ENCODE data around the gene CARD8.
A peak's percentile ranks its signal among the peaks of the same experiment; 100 is the strongest.

The CARD8 gene

GRCh38 chr19:48190885-48191284 lies 64.8 kb downstream of the CARD8 start:
- H4K91ac ChIP-seq (ENCODE audit: low read depth, low read length) = no peak overlapping the region
- DNase-seq = no peak
- H3K79me1 ChIP-seq (ENCODE audit: low read length) = no peaks in the 10 kb centered on the region
- no peak overlapping the region for H3K18ac ChIP-seq (ENCODE audit: low read length)
- no peak overlapping the region for H3K4me2 ChIP-seq (ENCODE audit: low read length)
- H3K4me3 ChIP-seq (ENCODE audit: low read depth, low read length) = no peak overlapping the region
- no peak overlapping the region for H2AK5ac ChIP-seq (ENCODE audit: low read length)
- no peak overlapping the region for H3K14ac ChIP-seq (ENCODE audit: low read length)
- H3K36me3 ChIP-seq (ENCODE audit: control insufficient read depth in 1 of 2, insufficient read depth in 2 of 2, low read length in 2 of 2) = peaks cover 0 to 2% of the 10 kb centered on the region in 2 experiments
- H2BK5ac ChIP-seq (ENCODE audit: low read depth, low read length, poor library complexity) = no peak overlapping the region
- no peak overlapping the region for H4K12ac ChIP-seq (ENCODE audit: low read depth, low read length)
- no peaks in the 10 kb centered on the region for H3K79me2 ChIP-seq (ENCODE audit: control insufficient read depth, insufficient read depth, low read length, poor library complexity)
- H3K4ac ChIP-seq (ENCODE audit: low read depth, low read length) = no peak overlapping the region
- no peak overlapping the region for H2BK12ac ChIP-seq (ENCODE audit: low read length)
- H2AFZ ChIP-seq (ENCODE audit: insufficient read depth, low read length, poor library complexity) = no peak overlapping the region
- no peak overlapping the region for H2BK120ac ChIP-seq (ENCODE audit: insufficient read depth, low read length, poor library complexity)
- H3K27ac ChIP-seq (ENCODE audit: low read depth, low read length) = no peak overlapping the region
- H4K8ac ChIP-seq (ENCODE audit: low read depth, low read length) = no peak overlapping the region
- no CpG with 5 or more reads among the region's 3 CpGs for WGBS (ENCODE audit: extremely low coverage, insufficient coverage, insufficient read length)
- no peaks in the 10 kb centered on the region for H3K4me1 ChIP-seq (ENCODE audit: control insufficient read depth in 1 of 2, insufficient read depth in 2 of 2, low read length in 2 of 2)
- H3K27me3 ChIP-seq (ENCODE audit: insufficient read depth, low read length) = no peaks in the 10 kb centered on the region
- H3K9ac ChIP-seq (ENCODE audit: low read length) = no peak overlapping the region
- no peak overlapping the region for H3K23ac ChIP-seq (ENCODE audit: low read length)
- H3K9me3 ChIP-seq (ENCODE audit: insufficient read depth, low read depth, low read length) = no peaks in the 10 kb centered on the region

GRCh38 chr19:48190288-48190884 lies 65.3 kb downstream of the CARD8 start:
- no peak overlapping the region for H2AFZ ChIP-seq (ENCODE audit: insufficient read depth, low read length, poor library complexity)
- H3K4me3 ChIP-seq (ENCODE audit: low read depth, low read length) = no peak overlapping the region
- H3K79me1 ChIP-seq (ENCODE audit: low read length) = no peaks in the 10 kb centered on the region
- no peak overlapping the region for H4K12ac ChIP-seq (ENCODE audit: low read depth, low read length)
- WGBS (ENCODE audit: extremely low coverage, insufficient coverage, insufficient read length) = no CpG with 5 or more reads among the region's 13 CpGs
- H3K79me2 ChIP-seq (ENCODE audit: control insufficient read depth, insufficient read depth, low read length, poor library complexity) = no peaks in the 10 kb centered on the region
- H4K8ac ChIP-seq (ENCODE audit: low read depth, low read length) = no peak overlapping the region
- peak; percentile 27 to 76 for DNase-seq
- no peak overlapping the region for H3K9ac ChIP-seq (ENCODE audit: low read length)
- H3K9me3 ChIP-seq (ENCODE audit: insufficient read depth, low read depth, low read length) = no peaks in the 10 kb centered on the region
- H3K27ac ChIP-seq (ENCODE audit: low read depth, low read length) = no peak overlapping the region
- H3K14ac ChIP-seq (ENCODE audit: low read length) = no peak overlapping the region
- H2BK5ac ChIP-seq (ENCODE audit: low read depth, low read length, poor library complexity) = no peak overlapping the region
- H2BK120ac ChIP-seq (ENCODE audit: insufficient read depth, low read length, poor library complexity) = no peak overlapping the region
- peak overlapping the region; percentile 11 for H3K4me2 ChIP-seq (ENCODE audit: low read length)
- no peak overlapping the region for H2BK12ac ChIP-seq (ENCODE audit: low read length)
- H3K18ac ChIP-seq (ENCODE audit: low read length) = no peak overlapping the region
- no peaks in the 10 kb centered on the region for H3K4me1 ChIP-seq (ENCODE audit: control insufficient read depth in 1 of 2, insufficient read depth in 2 of 2, low read length in 2 of 2)
- H3K23ac ChIP-seq (ENCODE audit: low read length) = no peak overlapping the region
- H3K4ac ChIP-seq (ENCODE audit: low read depth, low read length) = no peak overlapping the region
- H4K91ac ChIP-seq (ENCODE audit: low read depth, low read length) = no peak overlapping the region
- peaks cover 0 to 2% of the 10 kb centered on the region in 2 experiments for H3K36me3 ChIP-seq (ENCODE audit: control insufficient read depth in 1 of 2, insufficient read depth in 2 of 2, low read length in 2 of 2)
- no peak overlapping the region for H2AK5ac ChIP-seq (ENCODE audit: low read length)
- no peaks in the 10 kb centered on the region for H3K27me3 ChIP-seq (ENCODE audit: insufficient read depth, low read length)

DNA sequence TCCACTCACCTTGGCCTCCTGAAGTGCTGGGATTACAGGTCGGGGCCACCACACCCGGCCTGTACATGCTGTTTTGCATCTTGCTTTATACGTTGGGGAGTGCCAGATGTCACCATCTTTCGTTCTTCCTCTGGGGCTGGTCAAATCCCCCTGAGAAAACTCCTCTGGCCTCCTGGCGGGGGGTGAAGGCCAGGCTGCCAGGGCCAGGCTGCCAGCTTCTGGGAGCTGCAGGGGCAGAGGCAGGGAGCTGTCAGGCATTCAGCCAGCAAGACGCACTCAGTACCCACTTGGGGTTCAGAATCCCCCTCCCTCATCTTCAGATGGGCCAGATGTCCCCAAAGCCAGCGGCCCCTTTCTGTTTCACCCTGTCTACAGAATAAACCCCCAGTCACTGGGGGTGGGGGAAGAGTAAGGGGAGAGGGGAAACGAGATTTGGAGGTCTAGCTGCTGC lies 69.1 kb downstream of the CARD8 start:
- H4K8ac ChIP-seq (ENCODE audit: low read depth, low read length) = no peak overlapping the region
- H3K9me3 ChIP-seq (ENCODE audit: insufficient read depth, low read depth, low read length) = peaks cover 4% of the 10 kb centered on the region
- H3K79me2 ChIP-seq (ENCODE audit: control insufficient read depth, insufficient read depth, low read length, poor library complexity) = no peaks in the 10 kb centered on the region
- no peak overlapping the region for H2BK120ac ChIP-seq (ENCODE audit: insufficient read depth, low read length, poor library complexity)
- H3K79me1 ChIP-seq (ENCODE audit: low read length) = no peaks in the 10 kb centered on the region
- H3K36me3 ChIP-seq (ENCODE audit: control insufficient read depth in 1 of 2, insufficient read depth in 2 of 2, low read length in 2 of 2) = peaks cover 4 to 8% of the 10 kb centered on the region in 2 experiments
- no peaks in the 10 kb centered on the region for H3K27me3 ChIP-seq (ENCODE audit: insufficient read depth, low read length)
- WGBS (ENCODE audit: extremely low coverage, insufficient coverage, insufficient read length) = no CpG with 5 or more reads among the region's 8 CpGs
- H3K9ac ChIP-seq (ENCODE audit: low read length) = no peak overlapping the region
- no peak overlapping the region for H4K91ac ChIP-seq (ENCODE audit: low read depth, low read length)
- DNase-seq = no peak
- H3K4me3 ChIP-seq (ENCODE audit: low read depth, low read length) = no peak overlapping the region
- H2BK12ac ChIP-seq (ENCODE audit: low read length) = no peak overlapping the region
- H3K23ac ChIP-seq (ENCODE audit: low read length) = no peak overlapping the region
- no peak overlapping the region for H3K14ac ChIP-seq (ENCODE audit: low read length)
- no peak overlapping the region for H3K27ac ChIP-seq (ENCODE audit: low read depth, low read length)
- no peak overlapping the region for H3K4me2 ChIP-seq (ENCODE audit: low read length)
- H2BK5ac ChIP-seq (ENCODE audit: low read depth, low read length, poor library complexity) = no peak overlapping the region
- no peak overlapping the region for H4K12ac ChIP-seq (ENCODE audit: low read depth, low read length)
- no peak overlapping the region for H2AFZ ChIP-seq (ENCODE audit: insufficient read depth, low read length, poor library complexity)
- H2AK5ac ChIP-seq (ENCODE audit: low read length) = no peak overlapping the region
- H3K4me1 ChIP-seq (ENCODE audit: control insufficient read depth in 1 of 2, insufficient read depth in 2 of 2, low read length in 2 of 2) = no peaks in the 10 kb centered on the region
- no peak overlapping the region for H3K18ac ChIP-seq (ENCODE audit: low read length)
- no peak overlapping the region for H3K4ac ChIP-seq (ENCODE audit: low read depth, low read length)

DNA sequence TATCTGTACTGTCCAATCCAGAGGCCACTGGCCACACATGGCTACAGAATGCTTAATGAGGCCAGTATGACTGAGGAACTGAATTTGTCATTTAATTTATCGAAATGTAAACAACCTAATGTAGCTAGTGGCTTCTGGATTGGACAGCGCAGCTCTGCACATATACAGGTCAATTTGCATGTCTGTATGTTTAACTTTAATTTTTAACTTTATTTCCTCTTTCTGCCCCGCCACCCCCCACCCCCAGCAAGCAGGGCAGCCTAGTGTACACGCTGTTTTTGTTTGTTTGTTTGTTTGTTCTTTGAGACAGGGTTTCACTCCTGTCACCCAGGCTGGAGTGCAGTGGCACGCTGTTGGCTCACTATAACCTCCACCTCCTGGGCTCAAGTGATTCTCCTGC lies 69.7 kb downstream of the CARD8 start:
- Histone ChIP-seq H3K18ac (ENCODE audit: low read length) (no peak overlapping the region), H2AFZ (ENCODE audit: insufficient read depth, low read length, poor library complexity) (no peak overlapping the region), H2BK12ac (ENCODE audit: low read length) (no peak overlapping the region), H4K91ac (ENCODE audit: low read depth, low read length) (no peak overlapping the region), H2BK120ac (ENCODE audit: insufficient read depth, low read length, poor library complexity) (no peak overlapping the region), H3K36me3 (ENCODE audit: control insufficient read depth in 1 of 2, insufficient read depth in 2 of 2, low read length in 2 of 2) (peaks cover 4 to 9% of the 10 kb centered on the region in 2 experiments), H3K14ac (ENCODE audit: low read length) (no peak overlapping the region), H3K23ac (ENCODE audit: low read length) (no peak overlapping the region), H3K4me3 (ENCODE audit: low read depth, low read length) (no peak overlapping the region), H2BK5ac (ENCODE audit: low read depth, low read length, poor library complexity) (no peak overlapping the region), H2AK5ac (ENCODE audit: low read length) (no peak overlapping the region), H3K27me3 (ENCODE audit: insufficient read depth, low read length) (no peaks in the 10 kb centered on the region), H4K12ac (ENCODE audit: low read depth, low read length) (no peak overlapping the region), H4K8ac (ENCODE audit: low read depth, low read length) (no peak overlapping the region), H3K27ac (ENCODE audit: low read depth, low read length) (no peak overlapping the region), H3K4me2 (ENCODE audit: low read length) (no peak overlapping the region), H3K4me1 (ENCODE audit: control insufficient read depth in 1 of 2, insufficient read depth in 2 of 2, low read length in 2 of 2) (no peaks in the 10 kb centered on the region), H3K4ac (ENCODE audit: low read depth, low read length) (no peak overlapping the region), H3K79me1 (ENCODE audit: low read length) (no peaks in the 10 kb centered on the region), H3K79me2 (ENCODE audit: control insufficient read depth, insufficient read depth, low read length, poor library complexity) (no peaks in the 10 kb centered on the region), H3K9me3 (ENCODE audit: insufficient read depth, low read depth, low read length) (peaks cover 4% of the 10 kb centered on the region), H3K9ac (ENCODE audit: low read length) (no peak overlapping the region)
- WGBS (ENCODE audit: extremely low coverage, insufficient coverage, insufficient read length) = no CpG with 5 or more reads among the region's 5 CpGs
- DNase-seq = no peak
